Ascending aorta (tissue), 2 donors: Measurements from ENCODE around the gene EML4. TPM values are rescaled to one million over a fixed set of nuclear protein-coding genes. Genes with fewer than 3 reads are reported as not detected.

ENCODE experiments used
- DNase-seq, 2 donors: peaks; one replicate each; pipeline ENCODE4 v3.0.0-alpha.2; 2019; ENCODE audit warnings: low spot score in 2 of 2
- H3K27ac ChIP-seq, 2 donors: fragments of 200-600 bp; sonication (generic); one replicate each; pipeline ENCODE4 v1.5.1; 2016 to 2017; ENCODE audit warnings: mild to moderate bottlenecking in 1 of 2
- H3K27me3 ChIP-seq: fragments of 200-600 bp; sonication (generic); one replicate; pipeline ENCODE4 v1.5.1; 2017
- H3K36me3 ChIP-seq, 2 donors: fragments of 200-600 bp; sonication (generic); one replicate each; pipeline ENCODE4 v1.5.1; 2016
- H3K4me1 ChIP-seq, 2 donors: fragments of 200-600 bp; sonication (generic); one replicate each; pipeline ENCODE4 v1.5.1; 2016 to 2017; ENCODE audit warnings: mild to moderate bottlenecking in 1 of 2
- H3K4me3 ChIP-seq, 2 donors: fragments of 200-600 bp; sonication (generic); one replicate each; pipeline ENCODE4 v1.5.1; 2016 to 2017; ENCODE audit warnings: mild to moderate bottlenecking in 1 of 2
- H3K9me3 ChIP-seq, 2 donors: fragments of 200-600 bp; sonication (generic); one replicate each; pipeline ENCODE4 v1.5.1; 2016
- intact Hi-C: fragments of 100-400 bp; cut with DNase I; formaldehyde crosslinking; loops from one replicate; pipeline ENCODE4 v1.15.1; 2023
- total RNA-seq: library from RNA; depleted of rRNA; stranded (reverse); fragments of >200 nt; gene quantifications from one replicate; pipeline ENCODE4 v1.1.0, GENCODE V29; 2016
- TF ChIP-seq, protein P1 (sequence below), 3 experiments: fragments of 200-600 bp in 2 of 3; fragments of 450-650 bp in 1 of 3; sonication (generic) in 2 of 3; IDR thresholded peaks; one replicate each; pipeline ENCODE4 v1.5.1; 2016 to 2019; ENCODE audit warnings: antibody characterized with exemption in 3 of 3, mild to moderate bottlenecking in 1 of 3, moderate library complexity in 1 of 3

The EML4 gene
- total RNA-seq, 1 donor from 2014 or later: 25.2 TPM

DNA sequence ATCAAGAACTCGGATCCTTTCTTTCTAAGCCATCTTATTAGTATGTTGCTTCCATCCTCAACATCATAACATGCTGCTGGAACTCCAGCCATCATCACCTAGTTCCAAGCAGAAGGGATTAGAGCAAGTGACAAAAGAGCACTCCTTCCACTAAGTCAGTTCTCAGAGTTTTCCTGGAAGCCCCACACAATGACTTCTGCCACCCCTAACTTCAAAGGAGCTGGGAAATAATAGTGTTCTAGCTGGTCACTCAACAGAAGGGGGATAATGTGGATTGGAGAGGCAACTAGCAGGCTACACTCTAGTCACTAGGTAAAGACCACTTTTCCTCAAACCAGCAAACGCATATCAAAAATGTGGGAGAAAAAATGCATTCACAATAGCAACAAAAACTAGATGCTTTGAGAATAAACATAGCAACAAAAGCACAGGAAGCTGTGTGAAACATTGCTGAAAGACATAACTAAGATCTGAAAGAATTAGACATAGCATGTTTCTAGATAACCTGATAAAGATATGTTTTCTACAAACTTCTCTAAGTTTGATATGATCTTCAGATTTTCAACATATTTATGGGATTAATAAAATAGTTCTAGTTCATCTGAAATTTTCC, 152.4 kb downstream of the EML4 start:
- no peak for DNase-seq
- H3K27ac ChIP-seq: no peak overlapping the region
- peaks cover 6 to 18% of the 10 kb centered on the region in 2 donors for H3K36me3 ChIP-seq
- intact Hi-C loops: loop anchor here (10.0 kb wide), 1 partner anchor 467 kb away; no protein-coding TSS in a partner anchor
- TF ChIP-seq, protein P1, sequence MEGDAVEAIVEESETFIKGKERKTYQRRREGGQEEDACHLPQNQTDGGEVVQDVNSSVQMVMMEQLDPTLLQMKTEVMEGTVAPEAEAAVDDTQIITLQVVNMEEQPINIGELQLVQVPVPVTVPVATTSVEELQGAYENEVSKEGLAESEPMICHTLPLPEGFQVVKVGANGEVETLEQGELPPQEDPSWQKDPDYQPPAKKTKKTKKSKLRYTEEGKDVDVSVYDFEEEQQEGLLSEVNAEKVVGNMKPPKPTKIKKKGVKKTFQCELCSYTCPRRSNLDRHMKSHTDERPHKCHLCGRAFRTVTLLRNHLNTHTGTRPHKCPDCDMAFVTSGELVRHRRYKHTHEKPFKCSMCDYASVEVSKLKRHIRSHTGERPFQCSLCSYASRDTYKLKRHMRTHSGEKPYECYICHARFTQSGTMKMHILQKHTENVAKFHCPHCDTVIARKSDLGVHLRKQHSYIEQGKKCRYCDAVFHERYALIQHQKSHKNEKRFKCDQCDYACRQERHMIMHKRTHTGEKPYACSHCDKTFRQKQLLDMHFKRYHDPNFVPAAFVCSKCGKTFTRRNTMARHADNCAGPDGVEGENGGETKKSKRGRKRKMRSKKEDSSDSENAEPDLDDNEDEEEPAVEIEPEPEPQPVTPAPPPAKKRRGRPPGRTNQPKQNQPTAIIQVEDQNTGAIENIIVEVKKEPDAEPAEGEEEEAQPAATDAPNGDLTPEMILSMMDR (IDR thresholded peaks at IDR 0.05): no peak
- H3K9me3 ChIP-seq: no peaks in the 10 kb centered on the region
- no peaks in the 10 kb centered on the region for H3K27me3 ChIP-seq
- H3K4me1 ChIP-seq: no peaks in the 10 kb centered on the region
- no peak overlapping the region for H3K4me3 ChIP-seq

DNA sequence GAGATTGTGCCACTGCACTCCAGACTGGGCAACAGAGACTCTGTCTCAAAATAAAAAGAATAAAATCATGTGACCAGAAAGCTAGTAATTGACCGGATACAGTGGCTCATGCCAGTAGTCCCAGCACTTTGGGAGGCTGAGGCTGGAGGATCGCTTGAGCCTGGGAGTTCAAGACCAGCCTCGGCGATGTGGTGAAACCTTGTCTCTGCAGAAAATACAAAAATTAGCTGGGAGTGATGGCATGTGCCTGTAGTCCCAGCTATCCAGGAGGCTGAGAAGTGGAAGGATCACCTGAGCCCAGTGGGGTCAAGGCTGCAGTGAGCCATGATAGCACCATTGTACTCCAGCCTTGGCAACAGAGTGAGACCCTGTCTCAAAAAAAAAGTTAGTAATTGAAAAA, 155.1 kb downstream of the EML4 start:
- TF ChIP-seq, protein P1 (IDR thresholded peaks at IDR 0.05): no peak
- H3K27ac ChIP-seq: no peak overlapping the region
- no peaks in the 10 kb centered on the region for H3K9me3 ChIP-seq
- no peak overlapping the region for H3K4me3 ChIP-seq
- DNase-seq: no peak
- intact Hi-C loops: loop anchor here (10.0 kb wide), 1 partner anchor 469 kb away; no protein-coding TSS in a partner anchor
- H3K27me3 ChIP-seq: no peaks in the 10 kb centered on the region
- no peaks in the 10 kb centered on the region for H3K4me1 ChIP-seq
- H3K36me3 ChIP-seq: peaks cover 0 to 14% of the 10 kb centered on the region in 2 donors

DNA sequence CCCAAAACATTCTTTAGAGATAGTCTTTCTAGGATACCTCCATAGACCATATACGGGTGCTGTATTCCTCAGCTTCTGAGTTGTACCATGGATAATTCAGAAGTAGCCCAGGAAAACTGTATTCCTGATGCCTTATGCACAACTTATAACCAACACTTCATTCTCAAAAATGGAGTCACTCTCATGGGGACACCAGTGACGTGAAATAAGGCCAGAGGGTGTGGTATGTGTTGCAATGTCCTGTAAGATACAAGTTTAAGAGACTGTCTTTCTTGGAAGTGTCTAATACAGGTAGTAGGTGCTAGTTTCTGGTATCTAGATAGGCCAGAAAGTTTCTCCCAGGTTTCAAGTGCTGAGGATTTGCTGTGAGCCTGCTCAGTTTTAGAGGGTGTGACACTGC, 155.8 kb downstream of the EML4 start:
- Histone ChIP-seq H3K36me3 (peaks cover 0 to 7% of the 10 kb centered on the region in 2 donors), H3K4me3 (no peak overlapping the region), H3K4me1 (no peaks in the 10 kb centered on the region), H3K27ac (no peak overlapping the region), H3K27me3 (no peaks in the 10 kb centered on the region), H3K9me3 (no peaks in the 10 kb centered on the region)
- TF ChIP-seq, protein P1 (IDR thresholded peaks at IDR 0.05): no peak
- intact Hi-C loops: loop anchor here (10.0 kb wide), 1 partner anchor 470 kb away; no protein-coding TSS in a partner anchor
- no peak for DNase-seq

DNA sequence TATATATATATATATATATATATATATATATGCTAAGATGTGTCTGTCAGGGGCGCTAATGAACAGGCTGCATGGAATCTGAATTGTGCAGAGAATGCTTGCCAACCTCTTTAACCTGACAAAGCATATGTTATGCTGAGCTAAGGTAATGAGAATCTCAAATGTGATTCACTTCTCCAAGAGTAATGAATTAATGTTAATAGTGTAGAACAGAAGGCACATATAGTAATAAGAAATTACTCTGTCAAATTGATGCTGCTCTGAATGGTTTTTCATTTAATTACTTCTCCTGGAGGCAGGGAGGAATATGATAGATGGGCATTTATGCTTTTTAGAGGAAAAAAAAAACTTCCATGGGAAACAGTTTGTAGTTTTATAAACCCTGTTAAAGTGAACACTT, 156.5 kb downstream of the EML4 start:
- intact Hi-C loops: loop anchor here (10.0 kb wide), 1 partner anchor 471 kb away; no protein-coding TSS in a partner anchor
- H3K4me3 ChIP-seq: no peak overlapping the region

DNA sequence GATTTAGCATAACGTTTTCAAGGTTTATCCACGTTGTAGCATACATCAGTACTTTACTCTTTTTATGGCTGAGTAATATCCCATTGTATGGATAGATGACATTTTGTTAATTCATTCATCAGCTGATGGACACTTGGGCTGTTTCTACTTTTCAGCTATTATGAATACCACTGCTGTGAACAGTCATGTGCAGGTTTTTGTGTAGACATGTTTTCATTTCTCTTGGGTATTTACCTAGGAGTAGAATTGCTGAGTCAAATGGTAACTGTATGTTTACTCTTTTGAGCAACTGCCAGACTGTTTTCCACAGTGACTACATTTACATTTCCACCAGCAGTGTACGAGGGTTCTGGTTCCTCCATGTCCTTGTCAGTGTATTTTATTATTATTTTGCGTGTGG, 158.0 kb downstream of the EML4 start:
- Histone ChIP-seq H3K9me3 (no peaks in the 10 kb centered on the region), H3K4me3 (no peak overlapping the region), H3K27me3 (no peaks in the 10 kb centered on the region), H3K27ac (no peak overlapping the region), H3K36me3 (peaks cover 6 to 14% of the 10 kb centered on the region in 2 donors), H3K4me1 (peaks cover 0 to 5% of the 10 kb centered on the region in 2 donors)
- no peak for DNase-seq
- intact Hi-C loops: loop anchor here (10.0 kb wide), 1 partner anchor 472 kb away; no protein-coding TSS in a partner anchor
- TF ChIP-seq, protein P1 (IDR thresholded peaks at IDR 0.05): no peak

More for the DNA sequence above, 156.5 kb downstream of the EML4 start:
- DNase-seq: no peak
- Histone ChIP-seq H3K27ac (no peak overlapping the region), H3K4me1 (peaks cover 0 to 2% of the 10 kb centered on the region in 2 donors), H3K36me3 (peaks cover 0 to 6% of the 10 kb centered on the region in 2 donors), H3K27me3 (no peaks in the 10 kb centered on the region), H3K9me3 (no peaks in the 10 kb centered on the region)
- TF ChIP-seq, protein P1 (IDR thresholded peaks at IDR 0.05): no peak
